Measurements from ENCODE around the gene CSH2.
"Not testable (repeated sequence)": the region's sequence is repeated elsewhere in the genome, so short reads cannot be mapped to it uniquely, and the experiment has no call there.

Gene CSH2

DNA sequence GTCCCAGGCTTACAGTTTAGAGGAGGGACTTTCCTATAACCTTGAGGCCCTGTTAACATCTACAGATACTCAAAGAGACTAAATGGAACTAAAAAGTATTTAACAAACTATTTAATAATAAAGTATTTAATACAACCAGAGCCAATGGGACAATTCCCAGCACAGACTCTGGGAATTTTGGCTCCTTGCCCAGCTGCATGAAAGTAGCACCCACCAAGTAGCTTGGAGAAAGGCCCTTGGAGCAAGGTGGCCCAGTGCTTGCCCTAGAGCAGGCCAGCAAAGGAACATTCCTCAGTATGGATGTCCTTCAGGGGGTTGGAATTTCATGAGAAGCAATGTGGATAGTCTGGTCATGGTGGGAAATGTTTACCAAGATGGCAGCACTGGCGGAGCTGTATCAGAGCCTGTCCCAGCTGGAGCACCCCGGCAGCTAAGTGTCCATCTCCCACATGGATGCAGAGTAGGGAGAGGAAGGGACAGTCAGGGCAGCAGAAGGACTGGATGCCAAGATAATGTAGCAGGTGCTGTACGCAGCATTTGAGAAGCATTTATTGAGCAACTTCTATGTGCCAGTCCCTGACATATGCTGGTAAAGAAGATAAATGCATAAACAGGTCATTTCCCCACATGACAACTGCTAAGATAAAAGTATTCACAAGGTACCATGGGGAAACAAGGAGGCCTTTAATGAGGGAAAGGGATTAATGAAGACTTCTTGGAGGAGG lies 25.8 kb downstream of the CSH2 start (continued):
- TF ChIP-seq, protein P1, sequence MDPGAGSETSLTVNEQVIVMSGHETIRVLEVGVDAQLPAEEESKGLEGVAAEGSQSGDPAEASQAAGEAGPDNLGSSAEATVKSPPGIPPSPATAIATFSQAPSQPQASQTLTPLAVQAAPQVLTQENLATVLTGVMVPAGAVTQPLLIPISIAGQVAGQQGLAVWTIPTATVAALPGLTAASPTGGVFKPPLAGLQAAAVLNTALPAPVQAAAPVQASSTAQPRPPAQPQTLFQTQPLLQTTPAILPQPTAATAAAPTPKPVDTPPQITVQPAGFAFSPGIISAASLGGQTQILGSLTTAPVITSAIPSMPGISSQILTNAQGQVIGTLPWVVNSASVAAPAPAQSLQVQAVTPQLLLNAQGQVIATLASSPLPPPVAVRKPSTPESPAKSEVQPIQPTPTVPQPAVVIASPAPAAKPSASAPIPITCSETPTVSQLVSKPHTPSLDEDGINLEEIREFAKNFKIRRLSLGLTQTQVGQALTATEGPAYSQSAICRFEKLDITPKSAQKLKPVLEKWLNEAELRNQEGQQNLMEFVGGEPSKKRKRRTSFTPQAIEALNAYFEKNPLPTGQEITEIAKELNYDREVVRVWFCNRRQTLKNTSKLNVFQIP (CRISPR knock-in tag; IDR thresholded peaks at IDR 0.05; ENCODE audit: borderline replicate concordance, low read depth), result no peak
- TF ChIP-seq TCF4 (CRISPR knock-in tag; IDR thresholded peaks at IDR 0.05; ENCODE audit: borderline replicate concordance) (no peak), CSDC2 (CRISPR knock-in tag; IDR thresholded peaks at IDR 0.05) (no peak), ZNF565 (CRISPR knock-in tag; conservative IDR thresholded peaks at IDR 0.05; ENCODE audit: low read depth) (no peak)

DNA sequence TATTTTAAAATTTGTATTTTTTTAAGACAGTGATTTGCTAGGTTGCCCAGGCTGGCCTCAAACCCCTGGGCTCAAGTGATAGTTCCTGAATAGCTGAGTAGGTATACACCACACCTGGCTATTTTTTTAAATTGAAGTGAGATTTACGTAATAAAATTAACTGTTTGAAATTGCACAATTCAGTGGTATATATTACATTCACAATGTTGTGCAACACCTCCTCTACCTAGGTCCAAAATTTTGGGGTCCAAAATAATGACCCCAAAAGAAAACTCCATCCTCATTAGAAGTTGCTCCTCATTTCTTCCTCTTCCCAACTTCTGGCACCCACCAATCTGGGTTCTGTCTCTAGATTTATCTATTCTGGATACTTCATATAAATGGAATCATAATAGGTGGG lies 28.0 kb downstream of the CSH2 start:
- TF ChIP-seq TCF4 (CRISPR knock-in tag; IDR thresholded peaks at IDR 0.05; ENCODE audit: borderline replicate concordance) (no peak), ESRRG (CRISPR knock-in tag; IDR thresholded peaks at IDR 0.05) (no peak), RARB (CRISPR knock-in tag; IDR thresholded peaks at IDR 0.05) (no peak), TOX (CRISPR knock-in tag; IDR thresholded peaks at IDR 0.05; ENCODE audit: borderline replicate concordance) (no peak), ISL1 (CRISPR knock-in tag; IDR thresholded peaks at IDR 0.05) (no peak), BACH2 (CRISPR knock-in tag; IDR thresholded peaks at IDR 0.05; ENCODE audit: borderline replicate concordance) (no peak), SNAI2 (CRISPR knock-in tag; IDR thresholded peaks at IDR 0.05) (no peak)
- TF ChIP-seq, protein P2, sequence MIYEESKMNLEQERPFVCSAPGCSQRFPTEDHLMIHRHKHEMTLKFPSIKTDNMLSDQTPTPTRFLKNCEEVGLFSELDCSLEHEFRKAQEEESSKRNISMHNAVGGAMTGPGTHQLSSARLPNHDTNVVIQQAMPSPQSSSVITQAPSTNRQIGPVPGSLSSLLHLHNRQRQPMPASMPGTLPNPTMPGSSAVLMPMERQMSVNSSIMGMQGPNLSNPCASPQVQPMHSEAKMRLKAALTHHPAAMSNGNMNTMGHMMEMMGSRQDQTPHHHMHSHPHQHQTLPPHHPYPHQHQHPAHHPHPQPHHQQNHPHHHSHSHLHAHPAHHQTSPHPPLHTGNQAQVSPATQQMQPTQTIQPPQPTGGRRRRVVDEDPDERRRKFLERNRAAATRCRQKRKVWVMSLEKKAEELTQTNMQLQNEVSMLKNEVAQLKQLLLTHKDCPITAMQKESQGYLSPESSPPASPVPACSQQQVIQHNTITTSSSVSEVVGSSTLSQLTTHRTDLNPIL (CRISPR knock-in tag; IDR thresholded peaks at IDR 0.05; ENCODE audit: low read depth), result no peak
- TF ChIP-seq, protein P3, sequence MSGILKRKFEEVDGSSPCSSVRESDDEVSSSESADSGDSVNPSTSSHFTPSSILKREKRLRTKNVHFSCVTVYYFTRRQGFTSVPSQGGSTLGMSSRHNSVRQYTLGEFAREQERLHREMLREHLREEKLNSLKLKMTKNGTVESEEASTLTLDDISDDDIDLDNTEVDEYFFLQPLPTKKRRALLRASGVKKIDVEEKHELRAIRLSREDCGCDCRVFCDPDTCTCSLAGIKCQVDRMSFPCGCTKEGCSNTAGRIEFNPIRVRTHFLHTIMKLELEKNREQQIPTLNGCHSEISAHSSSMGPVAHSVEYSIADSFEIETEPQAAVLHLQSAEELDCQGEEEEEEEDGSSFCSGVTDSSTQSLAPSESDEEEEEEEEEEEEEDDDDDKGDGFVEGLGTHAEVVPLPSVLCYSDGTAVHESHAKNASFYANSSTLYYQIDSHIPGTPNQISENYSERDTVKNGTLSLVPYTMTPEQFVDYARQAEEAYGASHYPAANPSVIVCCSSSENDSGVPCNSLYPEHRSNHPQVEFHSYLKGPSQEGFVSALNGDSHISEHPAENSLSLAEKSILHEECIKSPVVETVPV (CRISPR knock-in tag; IDR thresholded peaks at IDR 0.05), result no peak
- no peak for ATAC-seq

DNA sequence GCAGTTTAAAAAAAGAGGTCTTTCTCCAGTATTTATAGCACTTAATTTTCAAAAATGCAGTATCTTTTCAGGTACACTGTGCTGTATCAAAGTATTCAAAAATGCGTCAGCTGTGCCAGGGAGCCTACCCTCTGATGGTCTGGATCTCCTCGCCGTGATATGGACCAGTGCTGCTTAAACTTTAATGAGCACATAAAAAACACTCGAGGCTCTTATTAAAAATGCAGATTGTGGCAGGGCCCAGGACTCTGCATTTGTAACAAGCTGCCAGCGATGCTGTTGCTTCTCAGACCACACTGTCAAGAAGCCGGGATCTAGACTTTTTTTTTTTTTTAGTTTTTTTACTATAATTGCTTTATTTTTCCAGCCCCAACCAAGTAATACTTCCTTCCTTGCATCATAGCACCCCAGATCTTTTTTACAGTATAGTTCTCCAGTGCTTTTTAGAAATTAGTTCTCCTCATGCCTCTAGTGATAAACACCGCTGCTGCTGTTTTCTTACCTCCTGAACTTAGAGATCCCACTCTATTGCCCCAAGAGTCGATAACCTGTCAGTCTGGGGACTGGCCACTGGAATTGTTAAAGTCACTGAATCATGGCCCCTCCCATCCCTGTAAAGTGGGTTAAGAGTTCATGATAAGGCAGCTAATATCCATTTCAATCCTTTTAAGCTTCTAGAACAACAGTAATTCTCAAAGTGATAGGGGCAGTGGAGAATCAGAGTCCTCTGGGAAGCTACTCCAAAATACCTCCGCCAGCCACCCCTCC lies 29.4 kb downstream of the CSH2 start:
- no peak for TF ChIP-seq TCF4 (CRISPR knock-in tag; IDR thresholded peaks at IDR 0.05; ENCODE audit: borderline replicate concordance)
- no peak for TF ChIP-seq PPARA (CRISPR knock-in tag; IDR thresholded peaks at IDR 0.05; ENCODE audit: borderline replicate concordance)
- TF ChIP-seq ZFP3 (CRISPR knock-in tag; IDR thresholded peaks at IDR 0.05), result no peak
- no peak for TF ChIP-seq ZNF565 (CRISPR knock-in tag; conservative IDR thresholded peaks at IDR 0.05; ENCODE audit: low read depth)
- no peak for TF ChIP-seq ZNF8 (CRISPR knock-in tag; IDR thresholded peaks at IDR 0.05)
- no peak for TF ChIP-seq ZNF70 (CRISPR knock-in tag; IDR thresholded peaks at IDR 0.05)
- TF ChIP-seq, protein P3 (CRISPR knock-in tag; IDR thresholded peaks at IDR 0.05), result no peak
- no peak for TF ChIP-seq ZC3H10 (CRISPR knock-in tag; IDR thresholded peaks at IDR 0.05)
- TF ChIP-seq ZFP30 (CRISPR knock-in tag; IDR thresholded peaks at IDR 0.05), result no peak
- TF ChIP-seq, protein P1 (CRISPR knock-in tag; IDR thresholded peaks at IDR 0.05; ENCODE audit: borderline replicate concordance, low read depth), result no peak
- no peak for TF ChIP-seq RARB (CRISPR knock-in tag; IDR thresholded peaks at IDR 0.05)
- ATAC-seq, result no peak

DNA sequence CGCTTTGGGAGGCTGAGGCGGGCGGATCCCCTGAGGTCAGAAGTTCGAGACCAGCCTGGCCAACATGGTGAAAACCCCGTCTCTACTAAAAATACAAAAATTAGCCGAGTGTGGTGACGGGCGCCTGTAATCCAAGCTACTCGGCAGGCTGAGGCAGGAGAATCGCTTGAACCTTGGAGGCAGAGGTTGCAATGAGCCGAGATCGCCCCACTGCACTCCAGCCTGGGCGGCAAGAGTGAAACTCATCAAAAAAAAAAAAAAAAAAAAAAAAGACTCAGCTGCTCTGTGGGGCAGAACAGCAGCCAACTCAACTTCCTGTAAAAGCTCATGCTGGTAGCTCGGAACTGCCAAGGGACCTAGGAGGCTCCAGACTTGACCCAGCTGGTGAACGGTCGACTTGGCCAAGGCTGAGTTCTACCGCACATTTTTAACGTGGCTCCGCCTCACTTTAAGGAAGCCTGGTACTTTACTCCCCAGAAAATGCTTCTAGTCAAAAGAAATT lies 30.0 kb downstream of the CSH2 start:
- not testable (repeated sequence) for ATAC-seq
